Measurements from ENCODE around the gene CACNA1B. TPM values are rescaled to one million over a fixed set of nuclear protein-coding genes. Genes with fewer than 3 reads are reported as not detected.
"Not testable (repeated sequence)": the region's sequence is repeated elsewhere in the genome, so short reads cannot be mapped to it uniquely, and the experiment has no call there.

CACNA1B gene
- total RNA-seq, 1 donor from 2014 or later: not detected

- TF ChIP-seq CTCF (IDR thresholded peaks at IDR 0.05; ENCODE audit: insufficient read depth, low read length, severe bottlenecking): no peak
- no peak overlapping the region for H3K4me3 ChIP-seq (ENCODE audit: low read depth, low read length)
- H3K27me3 ChIP-seq (ENCODE audit: control insufficient read depth, insufficient read depth, low read length): no peaks in the 10 kb centered on the region
- DNase-seq (ENCODE audit: low read depth): no peak
- FAIRE-seq: peak; percentile 23
- H3K36me3 ChIP-seq (ENCODE audit: control insufficient read depth, insufficient read depth, low read length): no peaks in the 10 kb centered on the region
These were observed 205.5 kb downstream of the CACNA1B start for GRCh38 chr9:138082918-138083636.

GRCh38 chr9:138083873-138084272 lies 206.3 kb downstream of the CACNA1B start:
- no peak overlapping the region for H3K4me3 ChIP-seq (ENCODE audit: low read depth, low read length)
- FAIRE-seq (no peak), DNase-seq (ENCODE audit: low read depth) (no peak)
- no peaks in the 10 kb centered on the region for H3K27me3 ChIP-seq (ENCODE audit: control insufficient read depth, insufficient read depth, low read length)
- TF ChIP-seq CTCF (IDR thresholded peaks at IDR 0.05; ENCODE audit: insufficient read depth, low read length, severe bottlenecking): no peak
- no peaks in the 10 kb centered on the region for H3K36me3 ChIP-seq (ENCODE audit: control insufficient read depth, insufficient read depth, low read length)

- TF ChIP-seq CTCF (IDR thresholded peaks at IDR 0.05; ENCODE audit: insufficient read depth, low read length, severe bottlenecking): no peak
- FAIRE-seq (no peak), DNase-seq (ENCODE audit: low read depth) (no peak)
These were observed 208.0 kb downstream of the CACNA1B start for GRCh38 chr9:138085568-138085967.

DNA sequence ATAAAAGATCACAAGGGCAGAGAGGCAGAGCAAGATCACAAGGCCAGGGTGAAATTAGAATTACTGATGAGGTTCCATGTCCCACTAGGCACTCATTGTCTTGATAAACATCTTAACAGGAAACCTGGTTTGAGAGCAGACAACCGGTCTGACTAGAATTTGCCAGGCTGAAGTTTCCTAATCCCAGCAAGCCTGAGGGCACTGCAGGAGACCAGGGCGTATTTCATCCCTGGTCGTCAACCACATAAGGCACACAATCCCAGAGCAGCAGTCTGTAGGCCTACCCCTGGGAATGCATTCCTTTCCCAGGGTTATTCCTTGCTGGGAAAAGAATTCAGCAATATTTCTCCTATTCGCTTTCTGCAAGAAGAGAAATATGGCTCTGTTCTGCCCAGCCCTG lies 214.5 kb downstream of the CACNA1B start:
- H3K27me3 ChIP-seq (ENCODE audit: control insufficient read depth, insufficient read depth, low read length); FAIRE-seq; H3K36me3 ChIP-seq (ENCODE audit: control insufficient read depth, insufficient read depth, low read length); H3K4me3 ChIP-seq (ENCODE audit: low read depth, low read length): not testable (repeated sequence)
- DNase-seq (ENCODE audit: low read depth): peak; percentile 4

More at GRCh38 chr9:138085568-138085967, 208.0 kb downstream of the CACNA1B start:
- Histone ChIP-seq H3K4me3 (ENCODE audit: low read depth, low read length) (no peak overlapping the region), H3K36me3 (ENCODE audit: control insufficient read depth, insufficient read depth, low read length) (no peaks in the 10 kb centered on the region), H3K27me3 (ENCODE audit: control insufficient read depth, insufficient read depth, low read length) (no peaks in the 10 kb centered on the region)

DNA sequence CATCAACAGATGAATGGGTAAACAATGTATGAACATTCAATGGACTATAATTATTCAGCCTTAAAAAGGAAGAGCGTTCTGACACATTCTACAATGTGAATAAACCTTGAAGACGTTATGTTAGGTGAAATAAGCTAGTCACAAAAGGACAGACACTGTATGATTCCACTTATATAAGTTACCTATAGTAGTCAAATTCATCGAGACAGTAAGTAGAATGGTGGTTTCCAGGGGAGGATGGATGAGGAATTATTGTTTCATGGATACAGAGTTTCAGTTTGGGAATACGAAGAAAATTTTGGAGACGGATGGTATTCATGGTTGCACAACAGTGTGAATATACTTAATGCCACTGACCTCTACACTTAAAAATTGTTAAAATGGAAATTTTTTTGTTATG lies 216.4 kb downstream of the CACNA1B start:
- Histone ChIP-seq H3K4me3 (ENCODE audit: low read depth, low read length) (no peak overlapping the region), H3K36me3 (ENCODE audit: control insufficient read depth, insufficient read depth, low read length) (no peaks in the 10 kb centered on the region), H3K27me3 (ENCODE audit: control insufficient read depth, insufficient read depth, low read length) (no peaks in the 10 kb centered on the region)
- FAIRE-seq: no peak
- no peak for TF ChIP-seq CTCF (IDR thresholded peaks at IDR 0.05; ENCODE audit: insufficient read depth, low read length, severe bottlenecking)
- no peak for DNase-seq (ENCODE audit: low read depth)

DNA sequence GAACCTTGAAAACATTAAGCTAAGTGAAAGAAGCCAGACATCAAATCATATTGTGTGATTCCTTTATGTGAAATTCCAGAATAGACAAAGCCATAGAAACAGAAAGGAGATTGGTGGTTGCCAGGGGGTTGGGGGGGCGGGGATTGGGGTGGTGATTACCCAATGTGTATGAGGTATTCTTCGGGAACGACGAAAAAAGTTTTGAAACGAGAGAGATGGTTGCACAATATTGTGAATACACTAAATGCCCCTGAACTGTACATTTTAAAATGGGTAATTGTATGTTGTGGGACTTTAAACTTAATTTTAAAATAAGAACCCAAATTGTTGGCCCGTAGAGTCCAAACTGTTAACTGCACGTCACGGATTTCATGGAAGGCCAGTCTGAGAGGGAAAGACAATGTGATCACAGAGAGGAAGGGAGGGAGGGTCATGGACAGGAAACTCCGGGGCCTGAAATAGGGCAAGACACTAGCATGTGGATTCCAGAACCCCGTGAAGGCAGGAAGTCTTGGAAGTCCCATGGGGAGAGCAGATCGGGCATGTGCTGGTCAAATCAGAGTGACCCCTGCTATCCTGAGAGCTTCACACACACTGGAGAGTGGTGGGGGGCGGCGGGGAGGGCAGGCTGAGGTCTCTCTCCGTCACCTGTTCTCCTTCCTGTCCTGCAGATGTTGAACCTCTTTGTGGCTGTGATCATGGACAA lies 218.4 kb downstream of the CACNA1B start:
- no peak overlapping the region for H3K4me3 ChIP-seq (ENCODE audit: low read depth, low read length)
- TF ChIP-seq CTCF (IDR thresholded peaks at IDR 0.05; ENCODE audit: insufficient read depth, low read length, severe bottlenecking): no peak
- DNase-seq (ENCODE audit: low read depth): no peak
- no peaks in the 10 kb centered on the region for H3K27me3 ChIP-seq (ENCODE audit: control insufficient read depth, insufficient read depth, low read length)
- H3K36me3 ChIP-seq (ENCODE audit: control insufficient read depth, insufficient read depth, low read length): no peaks in the 10 kb centered on the region
- no peak for FAIRE-seq

All from bronchial epithelial cell (primary cell).